GM12892 (cell line): ENCODE data around the gene MYL3.

Experiments used
- DNase-seq: peaks from one replicate; pipeline ENCODE4 v3.0.0; 2011; ENCODE audit not compliant: insufficient read length
- FAIRE-seq: peaks from 2 replicates; lab custom pipeline; 2011; peaks lifted over from hg19 to GRCh38; lab: Jason Lieb, UNC
- POLR2A ChIP-seq: IDR thresholded peaks from 2 replicates; pipeline ENCODE4 v1.6.1; 2011; ENCODE audit warnings: low read depth, low read length, control low read depth
- POLR2AphosphoS5 ChIP-seq: IDR thresholded peaks from 2 replicates; pipeline ENCODE4 v1.6.1; 2011; ENCODE audit warnings: low read depth, low read length, control low read depth
- TAF1 ChIP-seq: IDR thresholded peaks from 2 replicates; pipeline ENCODE4 v1.6.1; 2011; ENCODE audit warnings: low read depth, mild to moderate bottlenecking, control low read depth, low read length, borderline replicate concordance

Gene MYL3

GRCh38 chr3:46844881-46845312 is 18.3 kb downstream of the MYL3 start:
- TF ChIP-seq POLR2AphosphoS5 = no peak
- TF ChIP-seq POLR2A = no peak
- no peak for TF ChIP-seq TAF1
- FAIRE-seq (no peak), DNase-seq (no peak)

- FAIRE-seq (no peak), DNase-seq (no peak)
- TF ChIP-seq POLR2AphosphoS5 (no peak), POLR2A (no peak), TAF1 (no peak)
These were observed 18.8 kb downstream of the MYL3 start for GRCh38 chr3:46844397-46844796.

GRCh38 chr3:46843508-46843907 is 19.7 kb downstream of the MYL3 start:
- TF ChIP-seq POLR2A = no peak
- TF ChIP-seq POLR2AphosphoS5 = no peak
- TF ChIP-seq TAF1 = no peak
- DNase-seq = no peak
- no peak for FAIRE-seq

- TF ChIP-seq TAF1 = no peak
- TF ChIP-seq POLR2A = no peak
- no peak for TF ChIP-seq POLR2AphosphoS5
- no peak for FAIRE-seq
These were observed 22.8 kb downstream of the MYL3 start for GRCh38 chr3:46840491-46840890.

GRCh38 chr3:46838301-46838700 is 24.9 kb downstream of the MYL3 start:
- FAIRE-seq (no peak), DNase-seq (no peak)
- TF ChIP-seq TAF1 (no peak), POLR2A (no peak), POLR2AphosphoS5 (no peak)

More at GRCh38 chr3:46840491-46840890, 22.8 kb downstream of the MYL3 start:
- no peak for DNase-seq

- DNase-seq (no peak), FAIRE-seq (no peak)
- TF ChIP-seq POLR2AphosphoS5 (no peak), POLR2A (no peak), TAF1 (no peak)
These were observed 27.8 kb downstream of the MYL3 start for GRCh38 chr3:46835491-46835890.

GRCh38 chr3:46835054-46835453 is 28.2 kb downstream of the MYL3 start:
- no peak for FAIRE-seq
- DNase-seq = no peak
- TF ChIP-seq POLR2AphosphoS5 = no peak
- TF ChIP-seq POLR2A = no peak
- no peak for TF ChIP-seq TAF1

GRCh38 chr3:46833346-46834300 is 29.6 kb downstream of the MYL3 start:
- DNase-seq = no peak
- FAIRE-seq = no peak
- TF ChIP-seq POLR2A (no peak), POLR2AphosphoS5 (no peak), TAF1 (no peak)

GRCh38 chr3:46831841-46832240 is 31.4 kb downstream of the MYL3 start:
- DNase-seq (no peak), FAIRE-seq (no peak)
- TF ChIP-seq TAF1 = no peak
- no peak for TF ChIP-seq POLR2A
- TF ChIP-seq POLR2AphosphoS5 = no peak

- FAIRE-seq = no peak
- TF ChIP-seq POLR2A (no peak), POLR2AphosphoS5 (no peak), TAF1 (no peak)
- no peak for DNase-seq
These were observed 31.9 kb downstream of the MYL3 start for GRCh38 chr3:46831316-46831715.

- no peak for TF ChIP-seq POLR2AphosphoS5
- TF ChIP-seq TAF1 = no peak
- no peak for TF ChIP-seq POLR2A
- FAIRE-seq (no peak), DNase-seq (no peak)
These were observed 32.4 kb downstream of the MYL3 start for GRCh38 chr3:46830801-46831200.
